Forelimb muscle (tissue), 1 donor: ENCODE data around the gene PIK3CD. TPM values are rescaled to one million over a fixed set of nuclear protein-coding genes. Genes with fewer than 3 reads are reported as not detected.
A peak's percentile ranks its signal among the peaks of the same experiment; 100 is the strongest.

Source experiments
- DNase-seq: peaks from one replicate; pipeline ENCODE4 v3.0.0-alpha.2; 2013; ENCODE audit warnings: low read depth
- polyA plus RNA-seq: library from polyadenylated mRNA; unstranded; fragments of 120-200 nt; gene quantifications from one replicate; pipeline ENCODE4 v1.2.1, GENCODE V29; 2013; ENCODE audit not compliant: insufficient read length

PIK3CD gene
- polyA plus RNA-seq, 1 donor, result 1.9 TPM

GRCh38 chr1:9717193-9718005 is 65.9 kb downstream of the PIK3CD start:
- DNase-seq, result peak; percentile 36

GRCh38 chr1:9718006-9718680 is 66.6 kb downstream of the PIK3CD start:
- no peak for DNase-seq

GRCh38 chr1:9719978-9720722 is 68.6 kb downstream of the PIK3CD start:
- DNase-seq, result no peak

- DNase-seq, result no peak
These were observed 69.5 kb downstream of the PIK3CD start for GRCh38 chr1:9720785-9721605.

GRCh38 chr1:9721606-9722377 is 70.3 kb downstream of the PIK3CD start:
- DNase-seq, result no peak

- no peak for DNase-seq
These were observed 70.8 kb downstream of the PIK3CD start for GRCh38 chr1:9722378-9722749.

- DNase-seq, result no peak
These were observed 71.7 kb downstream of the PIK3CD start for GRCh38 chr1:9723068-9723805.

GRCh38 chr1:9723926-9724325 is 72.4 kb downstream of the PIK3CD start:
- no peak for DNase-seq

- DNase-seq, result no peak
These were observed 73.4 kb downstream of the PIK3CD start for GRCh38 chr1:9724706-9725476.

GRCh38 chr1:9726406-9726805 is 74.9 kb downstream of the PIK3CD start:
- DNase-seq, result no peak

GRCh38 chr1:9726905-9727595 is 75.5 kb downstream of the PIK3CD start:
- no peak for DNase-seq

GRCh38 chr1:9728451-9729295 is 77.1 kb downstream of the PIK3CD start:
- no peak for DNase-seq

GRCh38 chr1:9729523-9729922 is 78.0 kb downstream of the PIK3CD start:
- DNase-seq, result no peak

- DNase-seq, result no peak
These were observed 78.8 kb downstream of the PIK3CD start for GRCh38 chr1:9730096-9730901.

GRCh38 chr1:9731051-9731537 is 79.6 kb downstream of the PIK3CD start:
- no peak for DNase-seq

- no peak for DNase-seq
These were observed 80.0 kb downstream of the PIK3CD start for GRCh38 chr1:9731561-9731960.
